Activated CD4-positive, alpha-beta T cell treated with anti-CD3 and anti-CD28 coated beads, Interleukin-2, Interleukin-4, amounts not matched to agents 100 ng/mL and 50 ng/mL, durations not matched to agents 16 hours and 8 hours (primary cell): ENCODE measurements around the gene SLC12A1.

ENCODE experiments used
- DNase-seq: peaks from one replicate; pipeline ENCODE4 v3.0.0-alpha.2; 2020; ENCODE audit warnings: low spot score

The SLC12A1 gene

DNA sequence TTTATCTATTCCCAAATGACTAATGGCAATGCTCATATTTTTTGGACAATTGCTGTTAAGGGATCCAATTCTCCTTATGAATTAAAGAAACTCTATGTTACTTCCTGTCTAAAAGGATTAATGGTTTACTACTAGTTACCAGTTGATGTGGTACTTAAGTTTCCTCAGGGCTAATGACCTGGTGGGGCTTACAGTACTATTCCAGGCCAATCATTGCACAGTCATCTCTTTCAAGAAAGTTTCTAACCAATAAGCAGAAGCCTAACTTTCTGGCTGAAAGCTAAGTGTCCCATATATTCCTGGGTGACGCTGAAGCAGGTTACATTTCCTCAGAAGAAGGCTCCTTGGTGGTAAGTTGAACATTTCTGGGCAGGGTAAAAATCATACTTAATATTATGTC lies at the start of gene SLC12A1:
TSS of gene SLC12A1 (plus strand) at position 322 of the 400 bp plus-strand sequence. CDS start 1,418 bp downstream, outside the sequence.
- DNase-seq: no peak

DNA sequence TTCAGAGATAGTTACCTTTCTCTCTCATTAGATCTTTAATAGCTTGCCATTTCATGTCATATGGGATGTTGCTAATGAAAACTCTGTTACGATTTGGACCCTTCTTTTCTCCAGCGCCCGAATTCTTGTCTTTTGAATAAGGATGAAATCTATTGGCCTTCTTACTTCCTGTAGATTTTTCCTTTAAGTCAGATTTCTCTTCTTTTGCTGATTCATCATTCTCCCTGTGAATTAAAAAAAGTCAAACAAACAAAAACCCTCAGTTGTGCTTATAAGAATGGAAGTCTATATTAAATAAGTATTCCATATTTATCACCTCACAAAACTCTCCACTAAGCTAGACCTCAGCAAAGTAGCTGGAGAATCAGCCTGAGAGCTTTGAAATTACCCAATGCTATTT lies 37.5 kb upstream of the SLC12A1 start:
- DNase-seq: no peak

DNA sequence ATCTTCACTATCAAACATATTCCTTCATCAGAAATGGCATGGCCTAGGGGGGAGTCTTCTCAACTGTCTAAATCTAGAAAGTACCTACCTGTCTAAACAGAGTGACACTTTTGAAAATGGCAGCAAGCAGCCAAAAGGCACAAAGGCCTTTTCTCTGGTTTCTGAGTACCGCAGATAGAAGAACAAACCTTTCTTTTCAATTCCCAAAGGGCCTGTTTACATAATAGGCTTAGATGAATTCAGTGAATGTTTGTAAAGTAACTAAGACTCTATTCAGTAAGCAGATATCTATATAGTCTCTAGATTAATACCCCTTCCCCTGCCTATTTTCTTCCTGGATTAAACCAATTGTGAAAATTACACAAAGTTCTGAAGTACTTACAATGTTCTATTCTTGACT lies 35.1 kb upstream of the SLC12A1 start:
- DNase-seq: no peak

DNA sequence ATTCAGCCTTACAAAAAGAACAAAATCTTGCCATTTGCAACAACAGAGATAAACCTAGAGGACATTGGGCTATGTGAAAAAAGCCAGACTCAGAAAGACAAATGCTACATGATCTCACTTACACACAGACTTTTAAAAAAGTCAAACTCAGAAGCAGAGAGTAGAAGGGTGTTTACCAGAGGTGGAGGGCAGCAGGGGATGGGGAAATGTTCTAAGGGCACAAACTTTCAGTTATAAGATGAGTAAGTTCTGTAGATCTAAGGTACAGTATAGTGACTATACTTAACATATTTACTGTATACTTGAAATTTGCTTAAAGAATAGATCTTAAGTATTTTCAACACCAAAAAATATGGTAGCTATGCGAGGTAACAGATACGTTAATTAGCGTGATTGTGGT lies 31.0 kb upstream of the SLC12A1 start:
- DNase-seq: peak; percentile 1

DNA sequence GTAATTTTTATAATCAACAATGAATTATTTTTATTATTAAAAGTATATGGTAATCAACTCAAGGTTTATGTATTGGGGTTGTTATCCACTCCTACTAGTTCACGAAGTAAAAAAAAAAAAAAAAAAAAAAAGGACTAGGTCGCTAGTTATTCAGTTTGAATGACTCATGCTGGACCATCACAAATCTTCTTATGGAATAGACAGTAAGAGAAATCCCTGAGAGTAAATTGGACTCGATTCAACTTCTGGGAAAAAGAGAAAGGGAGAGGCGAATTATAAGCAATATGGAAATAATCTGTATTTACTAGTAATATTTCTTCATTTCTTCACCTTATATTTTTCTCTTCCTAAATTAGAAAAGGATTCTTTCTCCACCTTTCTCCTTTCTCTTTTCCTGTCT lies 30.0 kb upstream of the SLC12A1 start:
- DNase-seq: no peak

DNA sequence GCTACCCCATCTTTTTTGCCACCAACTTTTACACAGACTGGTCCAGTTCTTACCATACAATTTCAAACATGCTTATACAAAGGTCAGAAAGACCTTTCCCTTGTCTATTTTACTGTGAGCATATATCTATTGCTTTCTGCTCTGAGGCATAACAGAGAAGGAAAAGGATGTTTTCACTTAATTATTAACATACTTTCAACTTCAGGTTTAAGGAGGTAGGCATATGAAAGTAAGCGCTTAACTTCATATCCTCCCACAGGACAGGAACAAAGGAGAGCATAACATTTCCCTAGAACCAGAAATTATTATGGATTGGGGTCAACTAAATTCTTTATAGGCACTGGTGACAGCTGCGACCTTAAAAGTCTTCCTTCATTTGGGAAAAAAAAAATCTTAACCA lies 29.1 kb upstream of the SLC12A1 start:
- no peak for DNase-seq

DNA sequence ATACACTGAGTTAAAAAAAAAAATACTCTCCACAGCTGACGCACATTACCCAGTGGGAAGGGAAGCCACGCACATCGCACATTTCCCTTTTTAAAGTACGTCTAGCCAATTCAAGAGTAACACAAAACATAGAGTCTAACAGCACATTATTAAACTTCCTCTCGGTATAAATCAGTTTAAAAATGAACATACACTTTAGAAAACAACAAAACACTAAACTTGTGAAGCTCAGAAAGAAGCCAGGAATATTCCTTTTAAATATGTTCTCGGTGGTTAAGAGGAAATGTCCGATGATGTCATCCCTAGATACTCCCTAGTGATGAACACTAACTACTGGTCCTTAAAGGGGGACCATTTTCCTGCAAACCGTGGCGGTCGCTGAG lies 28.7 kb upstream of the SLC12A1 start:
- peak; percentile 19 for DNase-seq

DNA sequence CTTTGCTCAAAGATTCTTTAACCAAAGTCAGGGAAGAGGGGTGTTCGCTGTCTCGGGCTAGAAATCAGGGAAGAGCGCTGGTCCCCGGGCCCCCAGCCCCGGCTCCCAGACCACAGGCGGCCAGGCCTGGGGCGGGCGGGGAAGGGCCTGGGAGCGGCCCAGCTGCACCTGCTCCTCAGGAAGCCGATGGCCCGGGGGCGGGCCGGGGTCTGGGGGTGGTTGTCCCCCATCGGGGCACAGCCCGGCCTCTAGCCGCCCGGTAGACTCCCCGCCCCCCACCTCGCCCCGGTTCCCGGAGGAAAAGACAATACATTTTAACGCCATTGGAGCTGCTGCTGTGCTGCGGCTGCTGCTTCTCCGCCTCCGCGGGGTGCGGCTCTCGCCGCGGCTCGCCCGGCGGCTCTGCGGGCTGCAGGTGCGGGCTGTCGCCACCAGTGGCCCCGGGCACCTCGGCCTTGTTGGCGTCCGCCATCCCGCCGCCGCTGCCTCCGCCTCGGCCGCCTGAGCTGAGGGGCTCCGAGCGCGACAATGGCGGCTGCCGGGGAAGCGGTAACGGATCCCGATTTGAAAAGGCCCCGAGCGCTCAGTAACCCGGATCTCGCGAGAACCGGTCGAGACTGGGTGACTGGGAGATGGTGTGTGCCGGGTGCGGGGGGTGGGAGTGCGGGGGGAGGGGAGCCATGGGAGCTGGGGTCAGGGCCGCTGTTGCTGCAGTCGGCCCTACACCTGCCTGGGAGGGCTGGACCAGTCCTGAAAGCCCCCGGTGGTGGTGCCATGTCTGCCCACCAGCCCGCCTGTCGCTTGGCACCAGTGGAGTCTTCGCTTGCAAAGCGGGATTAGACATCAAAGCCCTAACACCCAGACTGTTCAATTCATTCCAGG lies 28.1 kb upstream of the SLC12A1 start, which contains the start of gene MYEF2:
TSS of gene MYEF2 (minus strand) at position 530 of the 882 bp plus-strand sequence. CDS start at position 472, 58 bp downstream.
- peak; percentile 74 for DNase-seq

DNA sequence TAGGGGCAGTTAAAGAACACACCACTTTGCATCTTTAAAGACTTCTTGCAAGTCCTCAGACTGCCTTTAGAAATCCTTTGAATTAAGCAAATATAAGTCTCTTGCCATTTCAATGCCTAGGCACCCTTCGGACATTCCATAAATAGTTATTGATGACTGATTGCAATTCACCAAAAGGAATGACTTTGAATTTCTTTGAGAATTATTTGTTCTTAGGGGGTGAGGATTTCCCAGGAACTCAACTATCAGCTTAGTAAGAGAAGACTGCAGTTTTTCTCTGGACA lies 27.5 kb upstream of the SLC12A1 start:
- no peak for DNase-seq

DNA sequence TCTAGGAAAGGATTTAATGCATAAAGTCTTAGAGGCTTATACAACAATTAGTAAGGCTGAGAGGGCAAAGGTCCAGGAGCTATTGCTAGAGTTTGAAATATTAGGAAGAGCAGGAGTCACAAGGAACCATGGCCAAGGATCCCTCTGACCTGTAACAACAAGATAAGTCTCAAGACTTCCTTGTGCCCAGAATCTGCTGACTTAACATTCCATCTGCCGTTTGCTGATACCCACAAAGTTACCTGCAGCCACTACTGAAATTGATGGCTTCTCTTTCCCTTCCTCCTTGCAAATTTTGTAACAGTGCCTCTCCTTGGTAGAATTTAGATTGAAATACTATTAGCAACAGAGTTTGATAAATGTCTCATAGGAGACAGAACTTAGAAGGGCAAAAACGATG lies 23.4 kb upstream of the SLC12A1 start:
- no peak for DNase-seq

DNA sequence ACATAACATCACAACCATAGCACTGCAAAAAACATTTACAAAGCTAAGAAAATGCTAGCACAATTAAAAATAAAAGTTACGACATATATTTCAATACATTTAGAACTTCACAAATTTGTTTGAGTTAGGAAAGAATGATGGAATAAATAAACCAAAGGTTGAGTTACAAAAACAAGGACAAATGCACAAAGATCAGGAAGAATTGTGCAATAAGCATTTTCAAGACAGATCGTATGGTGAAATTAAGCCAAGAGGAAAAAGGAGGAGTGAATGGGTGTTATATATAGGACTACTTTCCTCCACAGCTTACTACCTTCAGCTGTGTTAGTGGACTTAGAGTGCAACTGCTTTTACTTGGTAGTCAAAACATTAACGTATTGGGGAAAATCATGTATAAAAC lies 20.6 kb upstream of the SLC12A1 start:
- DNase-seq: no peak

DNA sequence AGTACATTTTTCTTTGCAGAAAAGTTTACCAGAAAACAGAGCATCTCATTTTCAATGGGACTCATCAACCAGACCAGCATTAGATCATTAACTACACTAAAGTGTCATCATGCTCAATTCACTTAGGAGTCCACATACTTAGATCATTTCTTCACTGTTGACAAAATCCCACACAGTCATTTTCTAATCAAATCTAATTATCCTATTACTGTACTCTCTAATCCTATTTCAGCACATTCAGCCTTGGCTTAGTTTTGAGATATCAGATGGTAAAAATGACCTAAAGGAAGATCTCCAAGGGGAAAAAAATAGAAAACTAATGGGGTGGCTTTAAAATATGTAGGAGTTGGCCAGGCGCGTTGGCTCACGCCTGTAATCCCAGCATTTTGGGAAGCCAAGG lies 19.8 kb upstream of the SLC12A1 start:
- no peak for DNase-seq

DNA sequence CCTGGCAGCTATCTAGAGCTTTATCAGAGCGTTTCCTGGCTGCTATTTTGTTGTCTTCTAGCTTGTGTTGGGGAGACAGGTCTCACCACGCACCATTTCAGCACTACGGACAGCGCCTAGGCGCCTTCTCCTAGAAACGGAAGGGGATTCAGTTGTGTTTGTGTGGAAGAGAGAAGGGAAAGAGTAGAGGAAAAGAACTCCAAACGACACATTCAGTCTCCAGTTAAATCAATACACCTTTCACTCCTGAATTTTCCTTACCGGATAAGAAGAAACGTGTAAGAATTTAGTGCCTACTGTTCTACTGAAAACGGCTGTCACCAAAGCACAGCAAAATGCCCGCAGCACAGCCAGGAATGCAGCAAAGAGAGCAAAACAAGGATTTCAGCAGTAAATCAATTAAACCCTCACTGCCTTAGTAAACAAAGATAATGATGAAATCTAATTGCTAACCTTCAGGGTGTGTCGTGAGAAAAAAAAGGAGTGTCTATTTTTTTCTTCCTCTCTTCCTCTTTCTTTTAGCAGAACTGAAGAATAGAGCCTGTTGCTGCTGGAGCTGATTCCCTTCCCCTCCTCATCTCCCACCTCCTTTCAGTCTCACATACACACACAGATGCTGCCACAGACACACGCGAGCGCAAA lies 15.0 kb upstream of the SLC12A1 start:
- peak; percentile 33 for DNase-seq

DNA sequence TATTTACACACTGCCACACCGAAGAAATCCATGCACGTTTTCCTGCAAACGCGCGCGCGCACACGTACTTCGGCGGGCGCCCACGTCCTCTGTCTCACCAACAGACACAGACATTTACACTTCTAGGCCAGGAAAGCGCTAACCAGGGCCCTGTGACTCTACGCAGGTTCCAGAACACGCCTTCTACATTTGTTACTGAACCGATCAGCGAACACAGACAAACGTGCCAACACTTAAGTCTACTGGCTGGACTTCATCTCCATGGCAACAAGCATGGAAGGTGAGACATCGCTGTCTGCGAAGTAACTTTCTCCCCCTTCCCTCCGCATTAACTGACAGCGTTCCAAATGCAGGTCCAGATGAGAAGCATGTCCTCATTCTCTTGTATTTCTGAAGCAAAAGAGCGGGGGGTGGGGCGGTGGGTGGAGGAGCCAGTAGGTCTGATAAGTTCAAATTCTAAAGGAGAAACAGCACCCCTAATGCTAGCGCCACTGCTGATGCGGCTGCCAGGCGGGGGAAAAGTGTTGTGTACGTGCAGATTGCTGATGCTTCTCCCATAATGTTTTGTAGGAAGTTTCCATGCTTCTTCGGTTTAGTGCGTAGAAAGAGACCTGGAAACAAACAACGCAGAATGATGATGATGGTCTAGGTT lies 14.4 kb upstream of the SLC12A1 start, which contains the start of gene CTXN2:
TSS of gene CTXN2 (plus strand) at position 92 of the 652 bp plus-strand sequence. CDS start 9,636 bp downstream, outside the sequence.
- DNase-seq: no peak

DNA sequence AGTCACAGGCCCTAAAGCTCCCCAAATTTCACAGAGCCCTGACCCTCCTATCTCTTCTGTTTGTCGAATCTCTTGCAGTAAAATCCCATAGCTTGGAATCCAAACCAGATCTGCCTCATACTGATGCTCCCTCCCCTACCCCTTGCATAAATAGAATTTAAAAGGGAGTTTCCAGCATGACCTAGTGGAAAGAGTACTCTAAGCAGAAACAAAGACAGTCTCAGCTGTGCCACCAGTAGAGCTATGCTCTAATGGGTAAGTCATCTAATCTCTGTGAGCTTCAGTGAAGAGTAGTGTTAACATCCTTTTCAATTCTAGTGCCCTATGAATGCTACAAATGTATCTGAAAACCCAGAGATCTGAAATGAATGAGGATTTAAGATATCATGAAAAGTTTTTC lies 4.0 kb upstream of the SLC12A1 start:
- DNase-seq: no peak

DNA sequence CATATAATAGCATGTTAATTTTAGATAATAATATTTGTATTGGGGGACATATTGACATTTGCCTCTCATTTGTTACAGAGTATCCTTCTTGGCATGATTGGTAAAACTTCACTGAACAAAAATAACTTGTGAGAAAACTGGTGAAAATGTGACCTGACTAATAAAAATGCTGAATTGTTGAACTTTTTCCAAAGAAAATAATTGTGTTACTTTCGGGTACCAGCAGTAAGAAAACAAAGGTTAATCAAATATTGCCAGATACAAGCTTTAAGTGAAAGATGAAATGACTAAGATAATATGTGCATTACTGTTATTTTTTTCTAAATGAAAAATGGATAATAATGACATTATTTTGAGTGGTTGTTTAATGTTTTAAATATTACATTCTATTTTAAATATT lies 15.2 kb downstream of the SLC12A1 start:
- no peak for DNase-seq

DNA sequence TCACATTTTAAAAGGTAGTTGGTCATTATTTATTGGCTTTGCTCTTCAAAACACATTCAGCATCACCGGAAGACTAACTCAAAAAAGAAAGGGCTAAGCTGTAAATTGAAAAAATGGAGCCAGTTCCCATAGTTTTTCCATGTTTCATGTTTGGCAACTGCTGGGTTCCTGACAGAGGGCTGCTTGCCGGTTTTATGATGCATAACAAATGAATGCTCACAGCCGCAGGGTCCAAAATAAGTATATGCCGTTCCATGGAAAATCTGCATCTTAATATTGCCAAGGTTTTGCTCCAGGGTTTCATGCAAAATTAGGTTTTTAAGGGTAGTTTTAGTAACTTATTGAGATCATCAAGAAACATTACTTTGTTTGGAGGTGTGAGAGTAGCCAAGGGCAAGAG lies 15.8 kb downstream of the SLC12A1 start:
- DNase-seq: no peak

DNA sequence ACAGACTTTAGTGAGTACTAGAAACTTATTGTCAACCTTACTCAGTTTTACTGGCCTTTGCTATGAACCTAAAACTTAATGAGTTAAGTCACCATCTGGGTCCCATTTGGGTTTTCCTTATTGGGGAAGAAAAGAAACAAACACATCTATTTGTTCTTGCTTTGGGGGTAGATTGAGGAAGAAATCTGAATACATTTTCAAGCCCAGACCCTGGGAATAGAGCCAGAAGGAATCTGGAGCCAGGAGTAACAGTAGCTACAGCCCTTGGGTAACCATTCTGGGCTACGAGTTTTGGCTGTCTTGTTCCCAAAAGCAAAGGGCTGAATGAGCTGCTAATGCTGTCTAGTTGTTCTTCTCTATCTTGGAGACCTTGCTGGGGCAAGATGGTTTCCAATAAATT lies 16.5 kb downstream of the SLC12A1 start:
- DNase-seq: no peak

DNA sequence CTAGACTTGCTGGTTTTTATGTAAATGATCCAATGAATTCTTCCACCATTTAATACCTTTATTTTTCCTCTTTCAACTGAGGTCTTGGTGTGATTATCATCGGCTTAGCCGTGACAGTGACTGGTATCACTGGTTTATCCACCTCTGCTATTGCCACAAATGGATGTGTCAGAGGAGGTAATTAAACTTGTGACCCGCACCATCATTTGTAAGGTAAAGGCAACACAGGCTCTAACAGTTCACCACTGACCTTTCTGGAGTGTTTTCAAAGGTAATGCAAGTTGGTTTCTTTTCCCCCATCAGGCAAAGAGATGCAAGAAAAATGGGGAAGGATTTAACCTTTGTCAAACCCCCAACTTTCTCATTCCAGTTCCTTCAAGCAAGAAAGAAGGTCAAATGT lies 19.7 kb downstream of the SLC12A1 start:
- DNase-seq: no peak

DNA sequence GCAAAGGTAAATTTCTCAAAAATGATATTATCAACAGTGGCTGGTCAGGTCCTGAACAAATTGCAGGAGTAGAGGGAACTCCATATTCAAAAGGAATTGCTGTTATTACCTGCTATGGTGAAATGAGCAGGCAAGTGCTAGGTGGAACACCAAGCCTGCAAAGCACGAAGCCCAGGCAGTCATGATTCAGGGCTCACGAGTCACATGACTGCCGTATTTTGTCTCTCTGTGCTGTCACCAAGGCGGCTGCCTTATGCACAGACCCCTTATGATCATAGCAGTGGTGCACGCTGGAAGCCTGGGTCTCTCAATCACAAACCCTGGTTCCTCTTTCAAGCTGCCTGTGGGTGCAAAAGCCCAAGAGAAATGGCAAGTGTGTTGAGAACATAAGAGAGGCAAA lies 24.4 kb downstream of the SLC12A1 start:
- no peak for DNase-seq

DNA sequence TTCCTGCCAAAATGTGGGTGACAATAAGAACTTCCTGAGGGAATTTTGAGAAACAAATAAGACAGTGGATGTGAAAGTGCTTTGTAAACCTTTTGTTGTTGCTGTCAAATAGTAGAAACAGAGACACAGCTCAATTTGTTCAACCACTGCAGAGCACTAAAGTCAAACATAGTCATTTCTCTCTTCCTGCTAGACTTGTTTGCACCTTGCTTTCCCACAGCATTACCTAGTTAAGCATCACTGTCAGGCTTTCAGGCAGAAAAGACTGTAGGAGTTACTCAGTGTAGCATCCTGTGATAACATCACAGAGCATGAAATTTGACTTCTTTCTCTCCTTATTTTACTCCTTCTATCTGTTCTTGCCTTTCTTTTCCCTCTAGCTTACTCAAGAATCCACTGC lies 27.1 kb downstream of the SLC12A1 start:
- DNase-seq: no peak

DNA sequence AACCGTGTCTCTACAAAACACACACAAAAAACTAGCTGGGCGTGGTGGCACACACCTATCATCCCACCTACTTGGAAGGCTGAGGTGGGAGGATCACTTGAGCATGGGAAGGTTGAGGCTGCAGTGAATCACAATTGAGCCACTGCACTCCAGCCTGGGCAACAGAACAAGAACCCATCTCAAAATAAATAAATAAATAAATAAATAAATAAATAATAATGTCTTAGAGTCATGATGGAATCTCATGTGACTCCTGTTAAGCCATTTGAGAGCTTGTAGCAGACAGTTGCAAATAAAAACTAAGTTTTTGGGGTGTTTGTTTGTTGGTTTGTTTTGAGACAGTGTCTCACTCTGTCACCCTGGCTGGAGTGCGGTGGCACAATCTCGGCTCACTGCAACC lies 33.2 kb downstream of the SLC12A1 start:
- DNase-seq: no peak

DNA sequence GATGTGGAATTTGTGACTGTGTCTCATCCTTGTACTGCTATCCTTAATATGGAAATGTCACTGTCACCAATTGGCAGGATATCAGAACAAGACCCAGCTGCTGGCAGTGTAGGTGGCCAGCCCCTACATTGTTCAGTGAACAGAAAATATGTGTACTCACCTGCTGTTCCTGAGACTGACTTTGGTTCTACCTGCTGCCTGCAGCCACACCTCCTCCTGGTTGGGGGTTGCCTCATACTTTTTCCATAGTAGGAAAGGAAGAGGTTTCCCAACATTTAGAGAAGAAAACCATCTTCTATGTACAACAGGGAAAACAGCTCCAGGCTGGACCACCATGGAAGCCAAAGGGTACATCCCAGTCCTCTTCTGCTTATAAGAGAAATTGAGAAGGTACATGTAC lies 35.9 kb downstream of the SLC12A1 start:
- no peak for DNase-seq
